Caki2 (cell line): ENCODE data around the gene PDE8A. TPM values are rescaled to one million over a fixed set of nuclear protein-coding genes. Genes with fewer than 3 reads are reported as not detected.
A peak's percentile ranks its signal among the peaks of the same experiment; 100 is the strongest.

ENCODE experiments used
- DNase-seq: peaks from one replicate; pipeline ENCODE4 v3.0.0-alpha.2; 2015; ENCODE audit warnings: low read depth
- in situ Hi-C: cut with HindIII; loops from 2 replicates; pipeline ENCODE4 v1.10.0; 2016; ENCODE audit warnings: low sequenced_read_pairs, low pct_unique_long_range_greater_than_20kb, mixed read lengths
- total RNA-seq: library from RNA; depleted of rRNA; stranded (reverse); fragments of >200 nt; shearing (Covaris generic); gene quantifications from 2 replicates; pipeline ENCODE4 v1.2.3, GENCODE V29; 2014; ENCODE audit warnings: low replicate concordance

PDE8A gene
- total RNA-seq, 1 experiment from 2014 or later = 10.9 TPM

DNA sequence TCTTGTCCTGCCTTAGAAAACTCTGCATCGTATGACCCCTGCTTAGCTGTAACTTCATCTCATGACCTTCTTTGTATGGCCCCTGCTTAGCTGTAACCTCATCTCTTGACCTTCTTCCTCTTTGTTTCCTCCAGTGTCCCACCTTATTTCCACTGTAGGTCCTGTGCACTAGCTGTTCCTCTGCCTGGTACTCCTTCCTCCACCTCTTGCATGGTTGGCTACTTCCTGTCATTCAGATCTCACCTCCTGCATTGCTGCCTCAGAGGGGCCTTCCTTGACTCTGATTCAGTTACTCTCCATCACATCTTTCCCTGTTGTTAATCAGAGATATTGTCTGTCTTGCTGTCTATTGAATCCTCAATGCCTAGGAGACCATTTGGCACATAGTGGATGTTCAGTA lies 63.2 kb downstream of the PDE8A start:
- in situ Hi-C loops = no loop called here
- no peak for DNase-seq

DNA sequence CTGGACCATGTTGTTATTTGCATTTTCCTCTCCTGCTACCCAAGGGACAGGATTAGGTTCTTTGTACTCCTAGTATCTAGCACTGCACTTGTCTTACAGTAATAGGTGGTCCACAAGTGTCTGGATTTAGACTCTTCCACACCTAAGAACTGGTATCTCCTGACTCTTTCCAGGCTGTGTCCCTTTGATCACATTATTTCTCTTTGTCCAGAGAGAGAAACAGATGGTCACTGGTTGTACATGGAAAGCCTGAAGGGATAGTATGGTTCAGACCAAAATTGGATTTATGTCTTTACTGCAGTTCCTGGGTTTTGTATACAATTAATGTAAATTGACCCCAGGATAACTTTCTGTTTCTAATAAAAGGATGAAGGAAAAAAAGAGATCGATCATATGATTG lies 64.0 kb downstream of the PDE8A start:
- in situ Hi-C loops = no loop called here
- DNase-seq = no peak

DNA sequence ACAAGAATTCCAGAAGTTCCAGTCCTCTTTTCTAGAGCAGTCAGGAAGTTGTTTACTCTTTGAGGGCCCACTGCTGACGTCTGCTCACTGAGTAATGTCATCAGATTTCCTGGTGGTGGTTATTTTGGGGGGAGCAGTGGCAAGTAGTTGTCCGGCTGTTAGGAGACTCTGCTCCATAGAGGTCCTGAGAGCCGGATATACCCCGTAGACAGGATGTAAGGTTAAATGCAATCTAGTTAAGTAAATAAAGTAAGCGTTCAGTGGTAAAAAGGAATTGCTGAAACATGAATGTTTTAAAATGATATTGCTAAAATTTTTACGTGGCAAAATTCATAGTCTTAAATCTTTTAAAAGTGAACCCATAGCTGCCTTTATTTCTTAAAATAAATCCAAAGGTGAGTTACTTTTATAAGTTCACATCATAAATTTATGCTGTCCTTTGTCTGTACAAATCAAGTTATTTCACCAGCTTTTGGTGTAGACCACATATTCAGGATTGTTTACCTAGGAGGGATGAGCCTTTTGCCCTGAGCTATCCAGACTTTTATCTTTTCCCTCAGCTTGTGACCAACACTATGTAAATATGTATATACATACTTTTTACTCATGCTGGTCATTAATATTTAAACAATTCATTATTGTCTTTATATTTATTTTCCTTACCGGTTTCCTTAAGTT lies 65.8 kb downstream of the PDE8A start:
- in situ Hi-C loops = no loop called here
- DNase-seq = no peak

DNA sequence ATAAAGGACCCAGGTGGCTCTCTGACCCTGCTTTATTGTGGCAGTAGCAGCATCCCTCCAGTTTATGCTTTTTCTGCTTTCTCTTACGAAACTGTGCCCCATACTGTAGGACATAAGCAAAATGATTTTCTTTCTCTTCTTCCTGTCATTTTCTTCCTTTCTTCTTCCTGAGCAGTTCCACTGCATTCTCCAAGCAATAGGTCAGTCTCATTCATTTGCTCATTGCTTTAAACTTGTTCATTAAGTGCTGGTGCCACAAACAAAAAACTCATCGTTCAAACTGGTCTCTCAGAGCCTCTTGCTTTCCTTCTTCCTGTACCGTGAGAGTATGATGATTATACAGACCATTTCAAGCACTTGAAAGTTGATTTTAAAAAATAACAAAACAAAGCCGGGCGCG lies 66.8 kb downstream of the PDE8A start:
- in situ Hi-C loops = no loop called here
- no peak for DNase-seq

DNA sequence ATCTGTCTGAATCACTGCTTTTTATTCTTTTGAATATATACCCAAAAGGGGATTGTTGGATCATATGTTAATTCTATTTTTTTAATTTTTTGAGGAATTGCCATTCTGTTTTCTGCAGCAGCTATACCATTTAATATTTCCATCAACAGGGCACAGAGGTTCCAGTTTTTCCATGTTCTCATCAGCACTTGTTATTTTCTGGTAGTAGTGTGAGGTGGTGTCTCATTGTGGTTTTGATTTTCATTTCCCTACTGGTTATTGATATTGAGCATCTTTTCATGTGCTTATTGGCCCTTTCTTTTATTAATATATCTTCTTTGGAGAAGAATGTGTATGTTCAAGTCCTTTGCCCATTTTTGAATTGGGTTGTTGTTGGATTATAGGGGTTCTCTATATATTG lies 68.1 kb downstream of the PDE8A start:
- DNase-seq = no peak
- in situ Hi-C loops = no loop called here

DNA sequence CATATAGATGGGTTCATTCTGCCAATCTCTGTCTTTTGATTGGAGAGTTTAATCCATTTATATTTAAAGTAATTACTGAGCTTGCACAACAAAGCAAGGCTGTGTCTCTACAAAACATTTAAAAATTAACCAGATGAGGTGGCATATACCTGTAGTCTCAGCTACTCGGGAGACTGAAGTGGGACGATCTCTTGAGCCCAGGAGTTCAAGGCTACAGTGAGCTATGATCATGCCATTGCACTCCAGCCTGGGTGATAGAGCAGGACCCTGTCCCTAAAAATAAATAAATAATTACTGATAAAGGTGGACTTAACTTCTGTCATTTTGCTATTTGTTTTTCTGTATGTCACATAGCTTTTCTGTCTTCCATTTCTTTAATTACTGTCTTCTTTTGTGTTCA lies 78.1 kb downstream of the PDE8A start:
- DNase-seq = no peak
- in situ Hi-C loops = no loop called here

DNA sequence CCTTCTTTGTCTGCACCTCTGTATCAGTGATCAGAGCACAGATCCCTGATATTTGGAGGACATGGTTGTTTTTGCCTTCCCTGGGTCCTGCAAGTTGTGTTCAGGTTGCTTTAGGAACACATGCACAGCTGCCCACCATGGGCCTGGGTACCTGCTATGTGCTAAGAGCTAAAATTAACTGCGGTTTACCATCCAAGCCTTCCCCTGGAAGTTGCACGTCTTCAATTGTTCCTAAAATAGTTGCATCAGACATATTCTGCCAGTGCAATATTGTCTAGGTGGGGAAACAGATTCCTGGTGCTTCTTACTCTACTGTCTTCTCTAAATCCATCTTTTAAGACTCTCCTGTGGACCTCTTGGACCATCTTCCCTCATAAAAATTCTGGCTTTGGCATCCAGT lies 80.9 kb downstream of the PDE8A start:
- no peak for DNase-seq
- in situ Hi-C loops = no loop called here

DNA sequence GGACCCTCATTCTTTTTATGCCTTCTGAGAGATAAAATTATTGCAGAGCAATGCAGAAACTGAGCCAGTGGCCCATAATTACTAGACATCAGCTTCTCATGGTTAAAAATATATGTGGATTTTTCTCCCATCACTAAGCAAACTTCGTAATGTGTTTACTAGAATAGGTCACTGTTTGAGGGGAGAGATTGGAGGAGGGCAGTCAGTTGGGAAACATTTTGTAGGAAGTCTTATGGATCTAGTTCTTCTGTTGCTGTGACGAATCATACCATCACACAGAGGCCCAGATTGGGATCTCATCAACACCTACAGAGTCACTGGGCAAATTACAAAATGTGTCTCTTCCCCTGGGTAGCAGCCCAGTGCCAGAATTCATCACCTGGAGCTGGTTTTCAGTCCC lies 81.4 kb downstream of the PDE8A start:
- in situ Hi-C loops = no loop called here
- DNase-seq = no peak

DNA sequence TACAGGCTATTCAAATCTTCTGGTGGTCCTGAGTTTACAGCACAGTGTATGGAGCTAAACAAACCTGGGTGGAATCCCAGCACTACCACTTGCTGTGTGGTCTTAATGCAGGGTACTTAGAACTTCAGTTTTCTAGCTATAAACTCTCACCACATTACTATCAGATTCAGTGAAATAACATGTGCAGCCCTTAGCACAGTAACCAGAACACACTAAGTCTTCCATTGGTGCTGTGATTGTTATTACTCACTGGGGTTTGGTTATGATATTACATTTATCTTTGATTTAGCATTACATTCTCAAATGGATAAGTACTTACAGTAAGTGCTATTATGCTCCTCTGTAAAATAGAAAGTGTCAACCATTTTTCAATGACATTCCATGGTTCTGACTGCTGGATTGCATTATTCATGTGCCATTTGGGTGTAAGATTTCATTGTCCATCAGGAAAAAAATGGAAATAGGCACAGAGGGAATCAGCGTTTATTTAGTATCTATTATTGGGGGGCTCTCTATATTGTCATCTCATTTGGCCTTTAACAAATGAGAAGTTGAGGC lies 81.9 kb downstream of the PDE8A start:
- DNase-seq = no peak
- in situ Hi-C loops = no loop called here

DNA sequence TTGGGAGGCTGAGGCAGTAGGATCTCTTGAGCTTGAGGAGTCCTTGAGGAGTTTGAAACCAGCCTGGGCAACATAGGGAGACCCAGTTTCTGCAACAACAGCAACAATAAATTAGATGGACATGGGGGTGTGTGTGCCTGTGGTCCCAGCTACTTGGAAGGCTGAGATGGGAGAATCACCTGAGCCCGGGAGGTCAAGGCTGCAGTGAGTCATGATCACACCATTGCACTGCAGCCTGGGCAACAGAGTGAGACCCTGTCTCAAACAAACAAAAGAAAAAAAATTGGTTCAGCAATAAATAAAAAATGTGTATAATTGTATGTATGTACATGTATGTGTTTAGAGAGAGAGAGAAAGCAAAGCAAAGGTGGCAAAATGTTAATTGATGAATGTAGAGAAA lies 83.1 kb downstream of the PDE8A start:
- in situ Hi-C loops = no loop called here

DNA sequence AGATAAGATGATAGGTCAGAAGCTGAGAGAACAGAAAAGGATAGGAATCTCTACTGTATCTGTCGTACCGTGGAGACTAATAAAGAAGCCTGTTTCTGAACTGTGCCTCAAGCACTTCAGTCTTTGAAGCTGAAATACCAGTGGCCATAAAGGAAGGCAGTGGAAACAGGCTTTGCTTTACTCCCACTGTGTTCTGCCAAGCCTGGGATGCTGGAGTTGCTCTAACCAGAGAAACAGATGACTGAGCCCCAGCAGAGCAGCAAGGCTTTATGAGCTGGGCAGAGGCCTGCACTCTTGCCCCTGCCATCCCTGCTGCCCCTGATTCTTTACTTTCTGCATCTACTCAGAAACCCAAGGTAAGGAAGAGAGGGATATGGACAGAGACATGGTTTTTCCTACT lies 89.4 kb downstream of the PDE8A start:
- in situ Hi-C loops = no loop called here
- no peak for DNase-seq

More for the DNA sequence above, 83.1 kb downstream of the PDE8A start:
- no peak for DNase-seq

DNA sequence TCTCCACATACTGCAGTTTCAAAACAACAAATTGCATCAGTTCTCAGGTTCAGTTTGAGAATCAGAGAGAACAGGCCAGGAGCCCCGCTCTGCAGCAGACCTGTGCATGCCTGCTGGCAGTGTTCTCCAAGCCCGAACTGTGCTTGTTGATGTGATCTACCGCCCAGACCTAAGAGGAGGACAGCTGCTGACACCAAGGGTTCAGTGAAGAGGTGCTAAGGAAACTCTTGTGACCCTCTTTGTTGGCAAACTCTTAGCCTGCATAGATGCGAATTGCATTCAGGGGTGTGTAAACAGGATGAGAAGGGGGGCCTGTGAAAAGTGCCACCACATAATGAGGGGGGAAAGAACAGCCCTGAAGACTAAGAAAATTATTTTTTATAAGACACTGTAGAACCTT lies 89.8 kb downstream of the PDE8A start:
- in situ Hi-C loops = no loop called here
- no peak for DNase-seq

DNA sequence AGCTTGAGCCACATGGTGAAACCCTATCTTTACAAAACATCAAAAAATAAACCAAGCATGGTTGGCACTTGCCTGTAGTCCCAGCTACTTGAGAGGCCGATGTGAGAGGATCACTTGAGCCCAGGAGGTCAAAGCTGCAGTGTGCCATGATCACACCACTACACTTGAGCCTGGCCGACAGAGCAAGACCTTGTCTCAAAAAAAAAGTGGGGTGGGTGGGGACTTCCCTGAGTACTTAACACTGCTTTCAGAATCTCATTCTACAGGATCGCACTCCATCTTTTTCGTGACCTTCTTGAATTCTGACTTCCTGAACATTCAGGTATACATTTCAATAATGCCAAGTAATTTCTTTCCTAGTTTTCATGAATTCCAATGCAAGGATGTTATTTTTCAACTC lies 91.3 kb downstream of the PDE8A start:
- DNase-seq = no peak
- in situ Hi-C loops = no loop called here

DNA sequence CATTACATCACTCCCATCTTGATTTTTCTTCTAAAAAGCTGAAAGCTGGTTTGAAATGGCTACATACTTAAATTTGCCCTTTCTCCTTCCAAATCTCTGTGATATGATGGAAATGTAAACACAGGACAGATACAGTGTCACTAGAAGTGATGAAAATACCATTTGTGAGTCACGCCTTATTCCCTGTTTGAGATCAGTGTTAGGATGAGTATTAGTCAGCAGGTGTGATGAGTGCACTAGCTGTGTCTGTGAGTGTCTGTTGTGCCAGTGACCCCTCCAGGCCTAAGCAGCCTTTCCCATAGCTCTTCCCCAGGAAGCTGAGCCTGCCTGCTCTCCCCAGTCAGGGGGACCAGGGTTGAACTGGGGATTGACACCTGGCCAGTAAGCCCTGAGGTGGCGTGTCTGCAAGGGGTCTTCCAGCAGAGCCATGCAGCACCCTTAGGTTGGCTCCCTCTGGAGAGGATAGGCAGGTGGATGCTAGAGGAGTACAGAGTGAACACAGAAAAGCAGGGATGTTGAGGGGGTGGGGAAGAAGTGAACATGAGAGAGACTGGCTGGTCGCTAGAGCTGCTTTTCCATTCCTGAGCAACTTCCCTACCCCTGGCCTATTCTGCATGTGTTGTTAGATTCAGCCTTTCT lies 92.0 kb downstream of the PDE8A start:
- peak; percentile 21 for DNase-seq
- in situ Hi-C loops = no loop called here

DNA sequence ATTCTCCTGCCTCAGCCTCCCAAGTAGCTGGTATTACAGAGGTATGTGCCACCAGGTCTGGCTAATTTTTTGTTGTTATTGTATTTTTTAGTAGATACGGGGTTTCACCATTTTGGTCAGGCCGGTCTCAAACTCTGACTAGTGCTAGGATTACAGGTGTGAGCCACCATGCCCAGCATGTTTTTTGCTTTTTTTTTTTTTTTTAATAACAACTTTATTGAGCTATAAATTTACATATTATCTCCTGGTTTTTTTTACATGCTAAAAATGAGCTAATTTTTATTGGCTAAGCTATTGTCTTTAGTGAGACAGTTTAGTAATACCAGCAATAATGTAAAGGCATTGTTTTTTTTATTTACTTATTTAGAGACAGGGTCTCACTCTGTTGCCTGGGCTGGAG lies 105.2 kb downstream of the PDE8A start:
- DNase-seq = no peak
- in situ Hi-C loops = no loop called here

DNA sequence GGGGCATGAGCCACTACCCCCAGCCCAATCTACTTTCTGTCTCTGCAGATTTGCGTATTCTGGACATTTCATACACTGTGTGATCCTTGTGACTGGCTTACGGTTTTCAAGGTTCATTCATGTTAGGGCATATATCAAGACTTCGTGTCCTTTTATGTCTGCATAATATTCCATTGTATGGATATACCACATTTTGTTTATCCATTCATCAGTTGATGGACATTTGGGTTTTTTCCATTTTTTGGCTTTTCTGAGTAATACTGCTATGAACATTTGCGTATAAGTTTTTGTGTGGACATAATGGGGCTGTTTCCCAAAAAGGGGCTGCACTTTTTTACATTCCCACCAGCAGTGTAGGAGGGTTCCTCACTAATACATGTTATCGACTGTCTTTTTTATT lies 106.6 kb downstream of the PDE8A start:
- DNase-seq = no peak
- in situ Hi-C loops = no loop called here

DNA sequence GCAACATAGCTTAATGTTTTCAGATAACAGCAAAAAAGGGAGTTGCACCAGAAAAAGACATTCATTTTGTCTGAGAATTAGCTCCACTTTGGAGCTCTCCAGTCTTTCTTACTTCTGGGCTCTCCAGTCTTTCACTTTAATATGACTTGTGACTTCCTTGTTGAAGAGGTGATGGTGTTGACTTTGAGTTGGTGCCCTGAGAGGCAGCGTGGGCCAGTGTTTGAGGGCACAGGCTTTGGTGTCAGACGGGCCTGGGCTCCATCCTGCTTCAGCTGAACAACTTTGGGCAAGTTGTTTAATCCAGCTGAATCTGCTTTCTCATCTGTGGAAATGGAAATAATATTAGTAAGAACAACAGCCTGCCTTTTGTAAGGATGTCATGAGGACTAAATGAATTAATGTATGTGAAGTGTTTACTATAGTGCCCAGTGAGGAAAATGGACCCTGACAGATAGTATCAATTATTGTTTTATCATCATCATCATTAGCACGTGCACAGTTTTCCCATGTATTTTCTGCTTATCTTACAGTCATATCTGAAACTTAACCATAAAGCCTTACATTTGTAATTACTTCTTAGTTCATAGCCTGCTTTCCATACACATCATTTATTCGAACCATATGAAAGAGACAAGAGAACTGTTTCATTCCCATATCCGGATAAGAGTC lies 108.4 kb downstream of the PDE8A start:
- no peak for DNase-seq
- in situ Hi-C loops = no loop called here

DNA sequence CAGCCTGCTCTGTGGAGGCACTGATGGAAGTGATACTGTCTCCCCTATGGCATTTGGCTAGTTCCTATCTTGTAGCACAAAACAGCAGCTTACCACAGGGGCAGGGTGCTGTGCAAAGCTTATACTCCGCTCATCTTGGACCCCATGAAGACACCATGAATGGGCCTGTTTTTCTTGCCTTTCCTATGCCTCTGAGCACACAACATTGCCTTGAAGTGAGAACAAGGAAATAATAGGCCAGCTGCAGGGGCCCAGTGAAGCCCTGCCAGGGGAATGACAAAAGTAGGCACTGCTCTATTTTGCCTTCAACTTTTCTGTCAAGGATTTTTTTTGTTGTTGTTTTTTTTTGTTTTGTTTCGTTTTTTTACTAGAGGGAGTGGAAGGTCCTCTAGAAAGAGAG lies 110.3 kb downstream of the PDE8A start:
- in situ Hi-C loops = no loop called here
- no peak for DNase-seq

DNA sequence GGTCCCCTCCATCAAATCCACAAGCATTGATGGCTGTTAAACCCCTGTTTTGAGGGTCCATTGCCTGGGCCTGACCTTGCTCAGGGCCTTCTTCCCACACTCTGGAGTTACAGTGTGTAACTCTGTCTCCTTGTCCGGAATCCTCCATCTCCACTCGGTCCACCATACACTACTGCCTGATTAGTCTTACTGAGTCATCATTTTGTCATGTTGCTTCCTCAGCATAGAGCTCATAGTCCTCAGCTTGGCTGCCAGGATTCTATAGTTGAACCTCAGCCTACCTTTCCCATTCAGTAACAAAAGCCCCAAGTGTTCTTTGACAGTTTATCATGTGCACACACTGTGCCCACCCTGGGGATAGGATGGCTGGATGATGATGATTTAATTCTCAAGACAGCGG lies 113.0 kb downstream of the PDE8A start:
- in situ Hi-C loops = no loop called here
- no peak for DNase-seq

DNA sequence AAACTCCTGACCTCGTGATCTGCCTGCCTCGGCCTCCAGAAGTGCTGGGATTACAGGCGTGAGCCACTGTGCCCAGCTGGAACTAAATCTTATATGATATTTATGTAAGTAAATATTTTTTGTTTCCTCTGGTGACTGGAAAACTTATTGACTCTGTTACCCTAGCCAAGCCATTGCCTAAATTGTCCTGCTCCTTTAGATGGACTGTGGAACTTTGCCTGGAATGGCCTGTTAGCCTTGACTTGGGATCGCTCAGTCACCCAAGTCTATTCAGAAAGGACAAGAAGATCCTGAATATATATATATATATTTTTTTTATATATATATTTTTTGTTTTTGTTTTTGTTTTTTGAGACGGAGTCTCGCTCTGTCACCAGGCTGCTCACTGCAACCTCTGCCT lies 113.9 kb downstream of the PDE8A start:
- in situ Hi-C loops = no loop called here
- DNase-seq = no peak
